GM23338 (cell line): ENCODE measurements around the gene THSD4. TPM values are rescaled to one million over a fixed set of nuclear protein-coding genes. Genes with fewer than 3 reads are reported as not detected.

ENCODE experiments used
- ATAC-seq: fragments of 200-7000 bp; cut with Tn5 transposase; 3 replicates; pipeline ENCODE4 v1.9.1; 2020
- DNase-seq: peaks from one replicate; pipeline ENCODE4 v3.0.0-alpha.2; 2015; ENCODE audit warnings: low spot score
- H2AFZ ChIP-seq: fragments of 200-600 bp; sonication (generic); 2 replicates; pipeline ENCODE4 v1.8.0; 2016; ENCODE audit warnings: antibody characterized with exemption, mild to moderate bottlenecking, moderate library complexity
- H3F3A ChIP-seq: fragments of 200-600 bp; sonication (generic); replicated peaks from 2 replicates; pipeline ENCODE4 v1.8.0; 2017; ENCODE audit warnings: antibody characterized with exemption, mixed run types, low read depth
- H3K27ac ChIP-seq: fragments of 200-600 bp; sonication (generic); 2 replicates; pipeline ENCODE4 v1.6.1; 2016; ENCODE audit warnings: low read depth
- H3K27me3 ChIP-seq: fragments of 200-600 bp; sonication (generic); 2 replicates; pipeline ENCODE4 v1.8.0; 2016; ENCODE audit warnings: mild to moderate bottlenecking, mixed run types, moderate library complexity; ENCODE audit not compliant: insufficient read depth
- H3K36me3 ChIP-seq: fragments of 200-600 bp; sonication (generic); 2 replicates; pipeline ENCODE4 v1.8.0; 2016; ENCODE audit warnings: mild to moderate bottlenecking; ENCODE audit not compliant: insufficient read depth
- H3K4me1 ChIP-seq: fragments of 200-600 bp; sonication (generic); 2 replicates; pipeline ENCODE4 v1.8.0; 2016; ENCODE audit warnings: mild to moderate bottlenecking, moderate library complexity; ENCODE audit not compliant: insufficient read depth
- H3K4me2 ChIP-seq: fragments of 200-600 bp; sonication (generic); 2 replicates; pipeline ENCODE4 v1.7.1; 2017; ENCODE audit warnings: mixed run types
- H3K4me3 ChIP-seq: fragments of 200-600 bp; sonication (generic); 2 replicates; pipeline ENCODE4 v1.6.1; 2016; ENCODE audit warnings: mixed run types
- H3K79me2 ChIP-seq: fragments of 200-600 bp; sonication (generic); replicated peaks from 2 replicates; pipeline ENCODE4 v1.8.0; 2017; ENCODE audit warnings: mild to moderate bottlenecking; ENCODE audit not compliant: insufficient read depth
- H3K9me2 ChIP-seq: fragments of 200-600 bp; sonication (generic); 2 replicates; pipeline ENCODE4 v1.8.0; 2017; ENCODE audit not compliant: insufficient read depth
- H4K20me1 ChIP-seq: fragments of 200-600 bp; sonication (generic); replicated peaks from 2 replicates; pipeline ENCODE4 v1.8.0; 2017; ENCODE audit warnings: mild to moderate bottlenecking; ENCODE audit not compliant: insufficient read depth
- H3K27ac Mint-ChIP-seq: 2 replicates; pipeline ENCODE4 v1.8.0; 2020; ENCODE audit warnings: inconsistent platforms, mild to moderate bottlenecking, moderate library complexity, mixed read lengths
- H3K27me3 Mint-ChIP-seq: 3 replicates; pipeline ENCODE4 v1.8.0; 2022; ENCODE audit warnings: low read depth, mild to moderate bottlenecking, moderate library complexity, mixed read lengths, inconsistent platforms; ENCODE audit not compliant: insufficient read depth, poor library complexity
- H3K36me3 Mint-ChIP-seq: 3 replicates; pipeline ENCODE4 v1.8.0; 2021; ENCODE audit warnings: low read depth, mild to moderate bottlenecking, inconsistent platforms, moderate library complexity, mixed read lengths
- H3K4me1 Mint-ChIP-seq: 3 replicates; pipeline ENCODE4 v1.8.0; 2020; ENCODE audit warnings: mild to moderate bottlenecking, inconsistent platforms, mixed read lengths
- H3K4me3 Mint-ChIP-seq: 3 replicates; pipeline ENCODE4 v1.8.0; 2021; ENCODE audit warnings: moderate library complexity, mild to moderate bottlenecking, inconsistent platforms, mixed read lengths
- H3K9me3 Mint-ChIP-seq: 3 replicates; pipeline ENCODE4 v1.8.0; 2020; ENCODE audit warnings: moderate library complexity, mild to moderate bottlenecking, inconsistent platforms, mixed read lengths
- CREB1 ChIP-seq: fragments of 250-450 bp; sonication (Bioruptor Pico); IDR thresholded peaks from 2 replicates; pipeline ENCODE4 v1.5.0; 2020; ENCODE audit warnings: low read depth, mild to moderate bottlenecking, moderate library complexity
- EZH2 ChIP-seq: fragments of 200-600 bp; sonication (generic); IDR thresholded peaks from one replicate; pipeline ENCODE4 v1.8.0; 2017; ENCODE audit warnings: antibody characterized with exemption, mild to moderate bottlenecking, low read depth; ENCODE audit not compliant: unreplicated experiment
- EZH2phosphoT487 ChIP-seq: fragments of 200-600 bp; sonication (generic); IDR thresholded peaks from one replicate; pipeline ENCODE4 v1.8.1; 2018; ENCODE audit warnings: antibody characterized with exemption; ENCODE audit not compliant: unreplicated experiment
- JUNB ChIP-seq: IDR thresholded peaks from one replicate; pipeline ENCODE4 v1.6.1; 2016; ENCODE audit warnings: antibody characterized with exemption; ENCODE audit not compliant: unreplicated experiment
- POLR2AphosphoS5 ChIP-seq: IDR thresholded peaks from 2 replicates; pipeline ENCODE4 v1.6.1; 2016; ENCODE audit warnings: antibody characterized with exemption, low read depth
- STAT1 ChIP-seq: IDR thresholded peaks from one replicate; pipeline ENCODE4 v1.6.1; 2016; ENCODE audit warnings: antibody characterized with exemption; ENCODE audit not compliant: unreplicated experiment
- ZNF114 ChIP-seq: fragments of 250-450 bp; sonication (Bioruptor Pico); IDR thresholded peaks from 2 replicates; pipeline ENCODE4 v1.5.0; 2020; ENCODE audit warnings: mild to moderate bottlenecking, moderate library complexity
- ZNF331 ChIP-seq: fragments of 250-450 bp; sonication (Bioruptor Pico); IDR thresholded peaks from 2 replicates; pipeline ENCODE4 v1.5.0; 2020; ENCODE audit warnings: low read depth, mild to moderate bottlenecking, moderate library complexity
- polyA plus RNA-seq: library from polyadenylated mRNA; unstranded; fragments of >200 nt; fragmentation: Nextera tagmentation; extraction: Ambion mirVana; gene quantifications from 2 replicates; pipeline ENCODE4 v1.2.1, GENCODE V29; 2016
- total RNA-seq: library from RNA; depleted of rRNA; stranded (reverse); fragments of >200 nt; shearing (Covaris generic); gene quantifications from 2 replicates; pipeline ENCODE4 v1.2.3, GENCODE V29; 2014
- TF ChIP-seq, protein P1 (sequence below), 2 experiments: fragments of 200-600 bp in 1 of 2; sonication (generic) in 1 of 2; conservative IDR thresholded peaks; 2 replicates each; pipeline versions ENCODE4 v1.5.1 to v1.6.1; 2016 to 2017; ENCODE audit warnings: antibody characterized with exemption in 2 of 2, low read depth in 2 of 2, mild to moderate bottlenecking in 2 of 2, moderate library complexity in 1 of 2
- TF ChIP-seq, protein P2 (sequence below): IDR thresholded peaks from 2 replicates; pipeline ENCODE4 v1.6.1; 2016; ENCODE audit warnings: antibody characterized with exemption
- TF ChIP-seq, protein P3 (sequence below): fragments of 250-450 bp; sonication (Bioruptor Pico); IDR thresholded peaks from 2 replicates; pipeline ENCODE4 v1.5.0; 2020; ENCODE audit warnings: mild to moderate bottlenecking, moderate library complexity

THSD4 gene
- total and polyA plus RNA-seq, 2 experiments from 2014 or later, result 2.0 to 7.4 TPM

DNA sequence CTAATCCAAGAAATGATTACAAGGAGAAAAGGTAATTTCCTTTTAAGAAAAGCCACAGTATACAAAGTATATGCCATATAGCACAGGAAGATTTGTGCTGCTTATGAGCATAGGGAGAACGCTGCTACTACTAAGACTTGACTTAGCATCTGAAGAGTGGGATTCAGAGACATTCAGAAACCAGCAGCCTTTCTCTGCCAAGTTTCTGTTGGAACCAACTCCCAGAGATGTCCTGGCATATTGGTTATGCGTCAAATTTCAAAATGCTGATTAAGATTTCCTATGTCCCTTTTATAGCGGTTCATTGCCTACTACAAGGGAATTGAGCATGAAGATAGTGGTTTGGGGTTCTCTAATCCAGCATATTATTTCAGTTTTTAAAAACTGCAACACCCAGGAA is 700.0 kb downstream of the THSD4 start:
- no peak overlapping the region for H3K27ac ChIP-seq
- H4K20me1 ChIP-seq, result no peaks in the 10 kb centered on the region
- peaks cover 11% of the 10 kb centered on the region; the same call in 2 of the 3 replicates for H3K36me3 Mint-ChIP-seq
- no peak for TF ChIP-seq JUNB
- no peak for TF ChIP-seq EZH2
- H3K4me3 Mint-ChIP-seq, result no peak overlapping the region
- no peak overlapping the region for H2AFZ ChIP-seq
- no peak for ATAC-seq
- DNase-seq, result no peak
- no peak overlapping the region for H3K4me3 ChIP-seq
- H3K79me2 ChIP-seq, result no peaks in the 10 kb centered on the region
- H3K27me3 Mint-ChIP-seq, result peaks cover 3% of the 10 kb centered on the region
- no peaks in the 10 kb centered on the region; the same call in 1 of the 2 replicates for H3K4me1 ChIP-seq
- H3K9me3 Mint-ChIP-seq, result peaks cover 14% of the 10 kb centered on the region
- no peak overlapping the region for H3K4me2 ChIP-seq
- H3K27ac Mint-ChIP-seq, result no peak overlapping the region
- H3K4me1 Mint-ChIP-seq, result peaks cover 3% of the 10 kb centered on the region; the same call in 1 of the 3 replicates
- H3K9me2 ChIP-seq, result 0 out of 2 replicates have a peak, but pooled peaks cover 3% of the 10 kb centered on the region
- H3K27me3 ChIP-seq, result no peaks in the 10 kb centered on the region
- no peaks in the 10 kb centered on the region for H3K36me3 ChIP-seq
- H3F3A ChIP-seq, result no peaks in the 10 kb centered on the region

DNA sequence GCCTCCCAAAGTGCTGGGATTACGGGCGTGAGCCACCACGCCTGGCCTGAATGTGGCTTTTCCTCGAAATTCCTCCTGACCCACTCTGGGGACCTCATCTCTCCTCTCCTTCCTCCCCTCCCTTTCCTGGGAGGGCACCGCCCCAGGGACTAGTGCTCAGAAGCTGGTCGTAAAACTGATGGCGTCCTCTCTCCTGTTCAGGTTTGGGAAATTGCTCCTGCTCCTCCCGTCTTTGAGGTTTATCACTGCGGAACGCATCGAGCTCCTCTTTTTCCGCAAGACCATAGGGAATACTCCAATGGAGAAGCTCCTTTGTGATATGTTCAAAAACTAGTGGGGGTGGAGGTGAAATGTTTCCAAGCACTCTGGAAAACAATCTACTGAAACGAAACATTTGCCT is 702.1 kb downstream of the THSD4 start:
- no peaks in the 10 kb centered on the region for H4K20me1 ChIP-seq
- Mint-ChIP-seq H3K9me3 (peaks cover 30% of the 10 kb centered on the region), H3K4me3 (no peak overlapping the region)
- TF ChIP-seq, protein P1, sequence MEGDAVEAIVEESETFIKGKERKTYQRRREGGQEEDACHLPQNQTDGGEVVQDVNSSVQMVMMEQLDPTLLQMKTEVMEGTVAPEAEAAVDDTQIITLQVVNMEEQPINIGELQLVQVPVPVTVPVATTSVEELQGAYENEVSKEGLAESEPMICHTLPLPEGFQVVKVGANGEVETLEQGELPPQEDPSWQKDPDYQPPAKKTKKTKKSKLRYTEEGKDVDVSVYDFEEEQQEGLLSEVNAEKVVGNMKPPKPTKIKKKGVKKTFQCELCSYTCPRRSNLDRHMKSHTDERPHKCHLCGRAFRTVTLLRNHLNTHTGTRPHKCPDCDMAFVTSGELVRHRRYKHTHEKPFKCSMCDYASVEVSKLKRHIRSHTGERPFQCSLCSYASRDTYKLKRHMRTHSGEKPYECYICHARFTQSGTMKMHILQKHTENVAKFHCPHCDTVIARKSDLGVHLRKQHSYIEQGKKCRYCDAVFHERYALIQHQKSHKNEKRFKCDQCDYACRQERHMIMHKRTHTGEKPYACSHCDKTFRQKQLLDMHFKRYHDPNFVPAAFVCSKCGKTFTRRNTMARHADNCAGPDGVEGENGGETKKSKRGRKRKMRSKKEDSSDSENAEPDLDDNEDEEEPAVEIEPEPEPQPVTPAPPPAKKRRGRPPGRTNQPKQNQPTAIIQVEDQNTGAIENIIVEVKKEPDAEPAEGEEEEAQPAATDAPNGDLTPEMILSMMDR (conservative IDR thresholded peaks at IDR 0.05; ENCODE audit: low read depth in 2 of 2), result no peak
- TF ChIP-seq EZH2 (no peak), ZNF114 (CRISPR knock-in tag) (no peak), POLR2AphosphoS5 (no peak), STAT1 (no peak), EZH2phosphoT487 (no peak), ZNF331 (CRISPR knock-in tag) (no peak), CREB1 (CRISPR knock-in tag) (no peak)
- TF ChIP-seq, protein P2, sequence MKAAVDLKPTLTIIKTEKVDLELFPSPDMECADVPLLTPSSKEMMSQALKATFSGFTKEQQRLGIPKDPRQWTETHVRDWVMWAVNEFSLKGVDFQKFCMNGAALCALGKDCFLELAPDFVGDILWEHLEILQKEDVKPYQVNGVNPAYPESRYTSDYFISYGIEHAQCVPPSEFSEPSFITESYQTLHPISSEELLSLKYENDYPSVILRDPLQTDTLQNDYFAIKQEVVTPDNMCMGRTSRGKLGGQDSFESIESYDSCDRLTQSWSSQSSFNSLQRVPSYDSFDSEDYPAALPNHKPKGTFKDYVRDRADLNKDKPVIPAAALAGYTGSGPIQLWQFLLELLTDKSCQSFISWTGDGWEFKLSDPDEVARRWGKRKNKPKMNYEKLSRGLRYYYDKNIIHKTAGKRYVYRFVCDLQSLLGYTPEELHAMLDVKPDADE, result no peak
- TF ChIP-seq, protein P3, sequence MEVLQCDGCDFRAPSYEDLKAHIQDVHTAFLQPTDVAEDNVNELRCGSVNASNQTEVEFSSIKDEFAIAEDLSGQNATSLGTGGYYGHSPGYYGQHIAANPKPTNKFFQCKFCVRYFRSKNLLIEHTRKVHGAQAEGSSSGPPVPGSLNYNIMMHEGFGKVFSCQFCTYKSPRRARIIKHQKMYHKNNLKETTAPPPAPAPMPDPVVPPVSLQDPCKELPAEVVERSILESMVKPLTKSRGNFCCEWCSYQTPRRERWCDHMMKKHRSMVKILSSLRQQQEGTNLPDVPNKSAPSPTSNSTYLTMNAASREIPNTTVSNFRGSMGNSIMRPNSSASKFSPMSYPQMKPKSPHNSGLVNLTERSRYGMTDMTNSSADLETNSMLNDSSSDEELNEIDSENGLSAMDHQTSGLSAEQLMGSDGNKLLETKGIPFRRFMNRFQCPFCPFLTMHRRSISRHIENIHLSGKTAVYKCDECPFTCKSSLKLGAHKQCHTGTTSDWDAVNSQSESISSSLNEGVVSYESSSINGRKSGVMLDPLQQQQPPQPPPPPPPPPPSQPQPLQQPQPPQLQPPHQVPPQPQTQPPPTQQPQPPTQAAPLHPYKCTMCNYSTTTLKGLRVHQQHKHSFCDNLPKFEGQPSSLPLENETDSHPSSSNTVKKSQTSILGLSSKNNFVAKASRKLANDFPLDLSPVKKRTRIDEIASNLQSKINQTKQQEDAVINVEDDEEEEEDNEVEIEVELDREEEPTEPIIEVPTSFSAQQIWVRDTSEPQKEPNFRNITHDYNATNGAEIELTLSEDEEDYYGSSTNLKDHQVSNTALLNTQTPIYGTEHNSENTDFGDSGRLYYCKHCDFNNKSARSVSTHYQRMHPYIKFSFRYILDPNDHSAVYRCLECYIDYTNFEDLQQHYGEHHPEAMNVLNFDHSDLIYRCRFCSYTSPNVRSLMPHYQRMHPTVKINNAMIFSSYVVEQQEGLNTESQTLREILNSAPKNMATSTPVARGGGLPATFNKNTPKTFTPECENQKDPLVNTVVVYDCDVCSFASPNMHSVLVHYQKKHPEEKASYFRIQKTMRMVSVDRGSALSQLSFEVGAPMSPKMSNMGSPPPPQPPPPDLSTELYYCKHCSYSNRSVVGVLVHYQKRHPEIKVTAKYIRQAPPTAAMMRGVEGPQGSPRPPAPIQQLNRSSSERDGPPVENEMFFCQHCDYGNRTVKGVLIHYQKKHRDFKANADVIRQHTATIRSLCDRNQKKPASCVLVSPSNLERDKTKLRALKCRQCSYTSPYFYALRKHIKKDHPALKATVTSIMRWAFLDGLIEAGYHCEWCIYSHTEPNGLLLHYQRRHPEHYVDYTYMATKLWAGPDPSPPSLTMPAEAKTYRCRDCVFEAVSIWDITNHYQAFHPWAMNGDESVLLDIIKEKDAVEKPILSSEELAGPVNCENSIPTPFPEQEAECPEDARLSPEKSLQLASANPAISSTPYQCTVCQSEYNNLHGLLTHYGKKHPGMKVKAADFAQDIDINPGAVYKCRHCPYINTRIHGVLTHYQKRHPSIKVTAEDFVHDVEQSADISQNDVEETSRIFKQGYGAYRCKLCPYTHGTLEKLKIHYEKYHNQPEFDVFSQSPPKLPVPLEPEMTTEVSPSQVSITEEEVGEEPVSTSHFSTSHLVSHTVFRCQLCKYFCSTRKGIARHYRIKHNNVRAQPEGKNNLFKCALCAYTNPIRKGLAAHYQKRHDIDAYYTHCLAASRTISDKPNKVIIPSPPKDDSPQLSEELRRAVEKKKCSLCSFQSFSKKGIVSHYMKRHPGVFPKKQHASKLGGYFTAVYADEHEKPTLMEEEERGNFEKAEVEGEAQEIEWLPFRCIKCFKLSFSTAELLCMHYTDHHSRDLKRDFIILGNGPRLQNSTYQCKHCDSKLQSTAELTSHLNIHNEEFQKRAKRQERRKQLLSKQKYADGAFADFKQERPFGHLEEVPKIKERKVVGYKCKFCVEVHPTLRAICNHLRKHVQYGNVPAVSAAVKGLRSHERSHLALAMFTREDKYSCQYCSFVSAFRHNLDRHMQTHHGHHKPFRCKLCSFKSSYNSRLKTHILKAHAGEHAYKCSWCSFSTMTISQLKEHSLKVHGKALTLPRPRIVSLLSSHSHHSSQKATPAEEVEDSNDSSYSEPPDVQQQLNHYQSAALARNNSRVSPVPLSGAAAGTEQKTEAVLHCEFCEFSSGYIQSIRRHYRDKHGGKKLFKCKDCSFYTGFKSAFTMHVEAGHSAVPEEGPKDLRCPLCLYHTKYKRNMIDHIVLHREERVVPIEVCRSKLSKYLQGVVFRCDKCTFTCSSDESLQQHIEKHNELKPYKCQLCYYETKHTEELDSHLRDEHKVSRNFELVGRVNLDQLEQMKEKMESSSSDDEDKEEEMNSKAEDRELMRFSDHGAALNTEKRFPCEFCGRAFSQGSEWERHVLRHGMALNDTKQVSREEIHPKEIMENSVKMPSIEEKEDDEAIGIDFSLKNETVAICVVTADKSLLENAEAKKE (CRISPR knock-in tag), result no peak

More for the DNA sequence above, 702.1 kb downstream of the THSD4 start:
- Histone ChIP-seq H3K27ac (no peak overlapping the region), H3K36me3 (peaks cover 4% of the 10 kb centered on the region; the same call in 1 of the 2 replicates), H3K4me3 (no peak overlapping the region), H3K4me2 (no peak overlapping the region), H3K79me2 (no peaks in the 10 kb centered on the region), H3K4me1 (no peaks in the 10 kb centered on the region), H3K9me2 (0 out of 2 replicates have a peak, but pooled peaks cover 6% of the 10 kb centered on the region), H3F3A (no peaks in the 10 kb centered on the region), H2AFZ (no peak overlapping the region), H3K27me3 (no peaks in the 10 kb centered on the region)
- ATAC-seq, result no peak
- Mint-ChIP-seq H3K36me3 (peaks cover 28% of the 10 kb centered on the region), H3K4me1 (no peaks in the 10 kb centered on the region; the same call in 2 of the 3 replicates), H3K27ac (no peak overlapping the region), H3K27me3 (no peaks in the 10 kb centered on the region)
- no peak for DNase-seq
